Subcutaneous abdominal adipose tissue (tissue), 5 donors: ENCODE results near the gene OR52A5.

Source experiments
- H3K27ac ChIP-seq: one replicate; pipeline ENCODE4 v1.7.0; 2013; ENCODE audit warnings: low read depth, mild to moderate bottlenecking, inconsistent platforms, low read length, moderate library complexity
- H3K27me3 ChIP-seq, 5 donors: one replicate each; pipeline ENCODE4 v1.7.0; 2013; ENCODE audit warnings: low read length in 5 of 5, inconsistent platforms in 1 of 5; ENCODE audit not compliant: control insufficient read depth in 5 of 5, insufficient read depth in 4 of 5
- H3K36me3 ChIP-seq, 5 donors: one replicate each; pipeline ENCODE4 v1.7.0; 2013; ENCODE audit warnings: low read length in 5 of 5; ENCODE audit not compliant: control insufficient read depth in 5 of 5, insufficient read depth in 5 of 5
- H3K4me1 ChIP-seq, 5 donors: one replicate each; pipeline ENCODE4 v1.7.0; 2013; ENCODE audit warnings: low read length in 5 of 5, mild to moderate bottlenecking in 3 of 5, moderate library complexity in 1 of 5; ENCODE audit not compliant: control insufficient read depth in 5 of 5, insufficient read depth in 5 of 5
- H3K4me3 ChIP-seq, 5 donors: one replicate each; pipeline ENCODE4 v1.7.0; 2013; ENCODE audit warnings: low read length in 5 of 5, low read depth in 1 of 5
- H3K9ac ChIP-seq, 5 donors: one replicate each; pipeline ENCODE4 v1.7.0; 2013; ENCODE audit warnings: low read length in 5 of 5, mild to moderate bottlenecking in 4 of 5, moderate library complexity in 3 of 5
- H3K9me3 ChIP-seq, 5 donors: one replicate each; pipeline ENCODE4 v1.7.0; 2013; ENCODE audit warnings: low read length in 5 of 5; ENCODE audit not compliant: control insufficient read depth in 5 of 5
- donor health status: healthy.
- donor health status: healthy.
- donor health status: healthy.
- donor health status: healthy.
- donor health status: healthy.

OR52A5 gene

DNA sequence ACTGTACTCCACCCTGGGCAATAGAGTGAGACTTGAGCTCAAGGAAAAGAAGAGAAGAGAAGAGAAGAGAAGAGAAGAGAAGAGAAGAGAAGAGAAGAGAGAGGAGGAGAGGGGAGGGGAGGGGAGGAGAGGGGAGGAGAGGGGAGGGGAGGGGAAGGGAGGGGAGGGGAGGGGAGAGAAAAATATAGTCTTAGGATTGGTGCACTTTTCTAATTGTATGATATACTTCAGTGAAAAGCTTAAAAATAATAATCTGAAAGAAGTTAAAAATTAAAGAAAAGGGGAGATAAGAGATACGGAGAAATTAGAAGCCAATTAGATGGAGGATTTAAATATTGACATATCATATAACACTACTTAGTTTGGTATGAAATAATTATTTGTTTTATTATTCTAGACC is 19.3 kb downstream of the OR52A5 start:
- Histone ChIP-seq H3K27ac (no peak overlapping the region), H3K36me3 (no peaks in the 10 kb centered on the region), H3K9me3 (no peaks in the 10 kb centered on the region), H3K4me3 (no peak overlapping the region), H3K4me1 (no peaks in the 10 kb centered on the region), H3K27me3 (no peaks in the 10 kb centered on the region), H3K9ac (no peak overlapping the region)

DNA sequence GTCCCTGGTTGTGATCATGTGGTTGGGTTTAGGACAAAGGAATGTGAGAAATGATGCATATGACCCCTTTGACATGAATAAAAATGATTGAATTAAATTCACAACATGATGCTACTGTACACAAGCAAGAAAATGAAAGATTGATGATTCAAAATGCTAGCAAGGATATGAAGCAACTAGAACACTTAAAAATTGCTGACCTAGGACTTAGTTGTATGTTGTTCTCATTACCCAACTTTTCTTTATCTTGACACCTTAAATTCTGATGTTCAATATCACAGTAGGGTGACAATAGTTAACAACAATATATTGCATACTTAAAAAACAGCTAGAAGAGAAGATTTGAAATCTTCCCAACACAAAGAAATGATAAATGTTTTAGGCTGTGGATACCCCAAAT is 20.6 kb downstream of the OR52A5 start:
- Histone ChIP-seq H3K27ac (no peak overlapping the region), H3K4me3 (no peak overlapping the region), H3K9me3 (no peaks in the 10 kb centered on the region), H3K9ac (no peak overlapping the region), H3K4me1 (no peaks in the 10 kb centered on the region), H3K27me3 (no peaks in the 10 kb centered on the region), H3K36me3 (no peaks in the 10 kb centered on the region)

DNA sequence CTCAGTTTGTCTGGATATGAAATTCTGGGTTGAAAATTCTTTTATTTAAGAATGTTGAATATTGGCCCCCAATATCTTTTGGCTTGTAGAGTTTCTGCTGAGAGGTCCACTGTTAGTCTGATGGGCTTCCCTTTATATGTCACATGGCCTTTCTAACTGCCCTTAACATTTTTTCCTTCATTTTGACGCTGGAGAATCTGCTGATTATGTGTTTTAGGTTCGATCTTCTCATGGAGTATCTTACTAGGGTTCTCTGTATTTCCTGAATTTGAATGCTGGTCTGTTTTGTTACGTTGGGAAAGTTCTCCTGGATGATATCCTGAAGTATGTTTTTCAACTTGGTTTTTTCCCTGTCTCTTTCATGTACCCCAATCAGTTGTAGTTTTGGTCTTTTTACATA is 22.8 kb downstream of the OR52A5 start:
- H3K4me3 ChIP-seq: no peak overlapping the region
- H3K9me3 ChIP-seq: no peaks in the 10 kb centered on the region
- no peaks in the 10 kb centered on the region for H3K36me3 ChIP-seq
- H3K27me3 ChIP-seq: no peaks in the 10 kb centered on the region
- H3K9ac ChIP-seq: no peak overlapping the region
- no peak overlapping the region for H3K27ac ChIP-seq
- no peaks in the 10 kb centered on the region for H3K4me1 ChIP-seq

DNA sequence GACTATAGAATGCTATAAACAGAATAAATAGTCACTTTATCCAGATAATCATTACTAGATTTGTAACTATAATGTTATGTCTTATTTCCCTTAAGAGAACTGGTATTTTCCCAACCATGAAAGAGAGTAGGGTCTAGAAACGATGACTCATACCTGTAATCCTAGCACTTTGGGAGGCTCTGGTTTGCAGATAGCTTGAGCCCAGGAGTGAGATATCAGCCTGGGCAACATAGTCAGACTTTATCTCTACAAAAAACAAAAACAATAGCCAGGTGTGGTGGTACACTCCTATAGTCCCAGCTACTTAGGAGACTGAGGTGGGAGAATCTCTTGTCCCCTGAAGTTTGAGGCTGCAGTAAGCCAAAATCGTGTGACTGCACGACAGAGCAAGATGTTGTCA is 30.9 kb downstream of the OR52A5 start:
- Histone ChIP-seq H3K4me1 (peaks cover 0 to 8% (median 0%) of the 10 kb centered on the region in 5 donors), H3K27me3 (no peaks in the 10 kb centered on the region), H3K36me3 (no peaks in the 10 kb centered on the region), H3K9ac (no peak overlapping the region), H3K4me3 (no peak overlapping the region), H3K27ac (no peak overlapping the region), H3K9me3 (no peaks in the 10 kb centered on the region)

DNA sequence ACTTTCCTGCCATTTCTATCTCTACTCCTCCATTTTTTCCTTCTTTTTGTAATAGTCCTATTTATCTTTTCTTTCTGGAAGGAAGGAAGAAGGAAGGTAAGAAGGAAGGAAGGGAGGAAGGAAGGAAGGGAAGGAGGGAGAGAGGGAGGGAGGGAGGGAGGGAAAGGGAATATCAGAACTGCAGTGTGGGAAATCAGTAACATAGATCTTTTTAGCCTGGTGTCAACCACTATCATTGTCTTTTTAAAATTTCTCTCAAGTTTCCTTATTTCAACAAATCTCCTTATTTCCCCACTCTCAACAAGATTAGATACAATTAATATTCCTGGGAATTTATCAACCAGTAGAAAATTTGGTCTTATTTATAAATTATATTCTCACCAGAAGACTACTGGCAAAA is 35.1 kb downstream of the OR52A5 start:
- no peak overlapping the region for H3K4me3 ChIP-seq
- no peaks in the 10 kb centered on the region for H3K36me3 ChIP-seq
- H3K4me1 ChIP-seq: peaks cover 0 to 10% (median 0%) of the 10 kb centered on the region in 5 donors
- no peak overlapping the region for H3K9ac ChIP-seq
- no peaks in the 10 kb centered on the region for H3K27me3 ChIP-seq
- H3K27ac ChIP-seq: no peak overlapping the region
- no peaks in the 10 kb centered on the region for H3K9me3 ChIP-seq

DNA sequence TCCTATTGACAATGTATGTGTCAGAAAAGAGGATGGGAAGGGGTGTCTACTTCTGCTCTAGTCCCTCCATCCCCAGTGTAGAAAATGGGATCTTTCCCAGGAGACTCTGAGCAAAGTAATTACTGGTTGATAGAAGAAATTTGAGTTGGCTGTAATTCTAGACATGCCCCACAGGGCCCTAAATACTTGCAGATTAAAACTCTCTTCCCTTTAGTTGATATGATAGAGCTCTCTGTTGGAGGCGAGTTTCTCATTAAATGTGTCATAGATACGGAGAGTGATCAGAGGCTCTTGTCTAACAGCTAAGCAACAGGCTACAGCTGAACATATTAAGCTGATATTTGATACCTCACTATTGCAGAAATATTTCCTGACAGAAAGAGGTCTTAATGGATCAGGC is 35.9 kb downstream of the OR52A5 start:
- no peak overlapping the region for H3K27ac ChIP-seq
- no peaks in the 10 kb centered on the region for H3K36me3 ChIP-seq
- H3K4me3 ChIP-seq: no peak overlapping the region
- H3K9ac ChIP-seq: no peak overlapping the region
- H3K4me1 ChIP-seq: peaks cover 0 to 10% (median 0%) of the 10 kb centered on the region in 5 donors
- no peaks in the 10 kb centered on the region for H3K9me3 ChIP-seq
- no peaks in the 10 kb centered on the region for H3K27me3 ChIP-seq

DNA sequence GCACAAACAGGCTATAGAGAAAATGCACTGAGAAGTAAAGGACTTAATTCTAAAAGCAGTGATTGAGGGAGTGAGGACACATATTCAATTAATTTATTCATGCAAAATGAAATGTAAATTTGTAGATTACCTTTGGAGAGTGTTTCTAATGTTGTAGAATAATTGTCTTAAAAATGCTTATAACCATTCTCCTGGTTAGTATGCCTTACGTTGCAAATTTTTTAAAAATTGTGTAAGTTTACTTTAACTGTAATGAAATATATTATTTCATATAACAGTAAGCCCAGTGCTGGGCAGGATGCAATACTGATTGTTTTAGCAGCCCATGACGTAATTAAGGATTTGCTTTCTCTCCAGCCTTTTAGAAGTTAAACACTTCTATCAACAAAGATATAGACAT is 42.1 kb downstream of the OR52A5 start:
- no peak overlapping the region for H3K4me3 ChIP-seq
- no peaks in the 10 kb centered on the region for H3K9me3 ChIP-seq
- H3K27me3 ChIP-seq: no peaks in the 10 kb centered on the region
- H3K27ac ChIP-seq: no peak overlapping the region
- no peaks in the 10 kb centered on the region for H3K4me1 ChIP-seq
- no peaks in the 10 kb centered on the region for H3K36me3 ChIP-seq
- no peak overlapping the region for H3K9ac ChIP-seq

DNA sequence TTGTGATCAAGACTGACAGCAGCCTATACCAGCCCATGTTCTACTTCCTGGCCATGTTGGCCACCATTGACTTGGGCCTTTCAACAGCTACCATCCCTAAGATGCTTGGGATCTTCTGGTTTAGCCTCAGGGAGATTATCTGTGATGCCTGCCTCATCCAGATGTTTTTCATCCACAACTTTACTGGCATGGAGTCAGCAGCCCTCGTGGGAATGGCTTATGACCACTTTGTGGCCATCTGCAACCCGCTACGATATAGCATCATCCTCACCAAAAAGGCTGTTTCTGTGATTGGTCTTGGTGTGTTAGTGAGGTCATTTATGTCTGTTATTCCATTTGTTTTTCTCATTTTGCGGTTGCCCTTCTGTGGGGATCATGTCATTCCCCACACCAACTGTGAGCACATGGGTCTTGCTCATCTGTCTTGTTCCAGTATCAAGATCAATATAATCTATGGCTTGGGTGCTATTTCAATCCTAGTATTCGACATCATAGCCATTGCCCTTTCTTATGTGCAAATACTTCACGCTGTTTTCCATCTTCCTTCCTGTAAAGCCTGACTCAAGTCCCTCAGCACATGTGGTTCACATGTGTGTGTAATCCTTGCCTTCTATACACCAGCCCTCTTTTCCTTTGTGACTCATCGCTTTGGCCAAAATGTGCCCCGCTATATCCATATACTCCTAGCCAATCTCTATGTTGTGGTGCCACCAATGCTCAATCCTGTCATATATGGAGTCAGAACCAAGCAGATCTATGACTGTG is 45.2 kb downstream of the OR52A5 start:
- no peaks in the 10 kb centered on the region for H3K27me3 ChIP-seq
- H3K27ac ChIP-seq: no peak overlapping the region
- no peaks in the 10 kb centered on the region for H3K9me3 ChIP-seq
- H3K9ac ChIP-seq: no peak overlapping the region
- H3K4me1 ChIP-seq: no peaks in the 10 kb centered on the region
- no peaks in the 10 kb centered on the region for H3K36me3 ChIP-seq
- H3K4me3 ChIP-seq: no peak overlapping the region

DNA sequence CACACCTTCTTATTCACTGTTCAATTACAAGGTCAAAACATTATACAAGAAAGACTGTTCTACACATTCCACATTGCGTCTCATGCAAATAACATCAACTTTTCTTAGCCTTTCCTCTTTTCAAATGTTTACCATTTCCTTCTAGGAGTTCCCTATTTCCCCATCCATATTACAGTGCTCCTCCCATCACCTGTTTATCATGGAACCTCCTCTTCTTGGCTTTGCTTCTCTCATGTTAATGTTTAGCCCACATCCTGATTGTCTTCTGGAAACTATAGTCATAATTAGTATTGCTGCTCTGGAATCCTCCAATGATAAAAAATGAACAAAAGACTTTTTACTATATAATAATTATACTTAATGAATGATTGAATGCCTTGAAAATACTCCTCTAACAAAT is 47.5 kb downstream of the OR52A5 start:
- Histone ChIP-seq H3K9me3 (no peaks in the 10 kb centered on the region), H3K36me3 (no peaks in the 10 kb centered on the region), H3K4me1 (no peaks in the 10 kb centered on the region), H3K27ac (no peak overlapping the region), H3K27me3 (no peaks in the 10 kb centered on the region), H3K4me3 (no peak overlapping the region), H3K9ac (no peak overlapping the region)

DNA sequence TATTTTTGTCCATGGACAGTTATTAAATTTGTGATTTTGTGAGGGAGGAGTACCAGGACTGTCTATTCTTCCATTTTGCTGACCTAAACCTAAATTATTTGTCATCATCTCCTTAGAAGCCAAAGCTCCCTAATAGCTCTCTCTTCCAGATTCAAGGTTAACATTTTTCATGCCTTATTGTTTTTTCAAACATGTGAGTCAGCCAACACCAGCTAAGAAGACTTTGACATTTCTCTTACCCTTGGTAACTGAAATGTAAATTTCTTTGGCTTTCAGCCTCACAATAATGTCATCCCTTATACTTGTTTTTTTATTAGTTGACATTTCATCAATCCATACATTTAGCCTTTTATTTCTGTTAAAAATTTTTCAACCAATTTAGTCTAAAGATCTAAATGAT is 49.6 kb downstream of the OR52A5 start:
- Histone ChIP-seq H3K4me3 (no peak overlapping the region), H3K4me1 (no peaks in the 10 kb centered on the region), H3K9me3 (no peaks in the 10 kb centered on the region), H3K27me3 (no peaks in the 10 kb centered on the region), H3K27ac (no peak overlapping the region), H3K9ac (no peak overlapping the region), H3K36me3 (no peaks in the 10 kb centered on the region)
